HCT116 (cell line): Measurements from ENCODE around the gene ORC3. TPM values are rescaled to one million over a fixed set of nuclear protein-coding genes. Genes with fewer than 3 reads are reported as not detected.

Source experiments
- ATAC-seq: fragments of 200-7000 bp; cut with Tn5 transposase; 2 replicates; pipeline ENCODE4 v1.9.1; 2020; ENCODE audit warnings: mild to moderate bottlenecking, moderate library complexity
- BruUV-seq: library from RNA; stranded (reverse); fragments of 400-500 nt; replicated peaks from 2 replicates; lab custom pipeline; 2021; lab: Mats Ljungman, UMichigan
- CTCF ChIA-PET: fragments of 300-600 bp; sonication (Branson Sonifier 250); formaldehyde crosslinking; loops from one replicate; lab custom pipeline; 2021; ENCODE audit warnings: antibody characterized with exemption; lab: Charles Lee
- POLR2A ChIA-PET: fragments of 300-600, 350-600 bp; sonication (Branson Sonifier 250); formaldehyde crosslinking; loops from one replicate; lab custom pipeline; 2021; ENCODE audit warnings: antibody characterized with exemption; lab: Charles Lee
- RAD21 ChIA-PET, 2 experiments: fragments of 300-600 bp; sonication (Branson Sonifier 250); formaldehyde crosslinking; loops; one replicate each; lab custom pipeline; 2023; ENCODE audit warnings: low total read pairs in 2 of 2; ENCODE audit not compliant: uncharacterized antibody in 2 of 2, unreplicated experiment in 2 of 2, low non-redundant PET in 1 of 2; lab: Charles Lee
- DNase-seq: peaks from one replicate; pipeline ENCODE4 v3.0.0-alpha.2; 2010; ENCODE audit warnings: low read depth, low spot score
- H2AFZ ChIP-seq: fragments of 200-600 bp; shearing (Covaris generic), sonication (generic); 2 replicates; pipeline ENCODE4 v1.6.1; 2017; ENCODE audit warnings: low read depth, mixed run types, mixed read lengths, antibody characterized with exemption, low read length; ENCODE audit not compliant: poor library complexity, severe bottlenecking
- H3K27ac ChIP-seq: 2 replicates; pipeline ENCODE4 v1.5.1; 2012; ENCODE audit warnings: low read depth, low read length
- H3K27me3 ChIP-seq: fragments of 200-600 bp; sonication (generic); 2 replicates; pipeline ENCODE4 v1.6.1; 2016; ENCODE audit warnings: mixed run types, low read length, mixed read lengths; ENCODE audit not compliant: insufficient read depth
- H3K36me3 ChIP-seq, 2 experiments: fragments of 200-500 bp in 1 of 2; fragments of 200-600 bp in 1 of 2; sonication (Bioruptor generic) in 1 of 2; sonication (generic) in 1 of 2; 2 replicates each; pipeline versions ENCODE4 v1.5.1 to v1.6.1; 2014 to 2016; ENCODE audit warnings: low read length in 2 of 2, inconsistent platforms in 1 of 2, mixed read lengths in 1 of 2, mixed run types in 1 of 2; ENCODE audit not compliant: insufficient read depth in 2 of 2, control insufficient read depth in 1 of 2
- H3K4me1 ChIP-seq, 2 experiments: fragments of 200-600 bp in 1 of 2; sonication (generic) in 1 of 2; 2 replicates each; pipeline versions ENCODE4 v1.5.1 to v1.6.1; 2012 to 2017; ENCODE audit warnings: low read length in 2 of 2, inconsistent platforms in 1 of 2, mild to moderate bottlenecking in 1 of 2, mixed read lengths in 1 of 2, mixed run types in 1 of 2, moderate library complexity in 1 of 2; ENCODE audit not compliant: insufficient read depth in 2 of 2, control insufficient read depth in 1 of 2
- H3K4me2 ChIP-seq: fragments of 200-600 bp; sonication (generic); 2 replicates; pipeline ENCODE4 v1.6.1; 2017; ENCODE audit warnings: mixed run types, low read length, mixed read lengths
- H3K4me3 ChIP-seq, 2 experiments: fragments of 200-600 bp in 1 of 2; sonication (generic) in 1 of 2; replicated peaks in 1 of 2; 2 replicates each; pipeline ENCODE4 v1.5.1; 2011 to 2016; ENCODE audit warnings: low read length in 2 of 2, control low read depth in 1 of 2, low read depth in 1 of 2, mild to moderate bottlenecking in 1 of 2, mixed read lengths in 1 of 2, mixed run types in 1 of 2
- H3K79me2 ChIP-seq: fragments of 200-600 bp; sonication (generic); 2 replicates; pipeline ENCODE4 v1.6.1; 2017; ENCODE audit warnings: mild to moderate bottlenecking, mixed run types, low read length, moderate library complexity, mixed read lengths; ENCODE audit not compliant: insufficient read depth
- H3K9ac ChIP-seq: fragments of 200-600 bp; sonication (generic); 2 replicates; pipeline ENCODE4 v1.6.1; 2016; ENCODE audit warnings: low read length, mixed read lengths
- H3K9me2 ChIP-seq: fragments of 200-600 bp; sonication (generic), shearing (Covaris generic); 2 replicates; pipeline ENCODE4 v1.6.1; 2017; ENCODE audit warnings: mixed run types, mild to moderate bottlenecking, moderate library complexity; ENCODE audit not compliant: insufficient read depth
- H3K9me3 ChIP-seq, 2 experiments: fragments of 200-500 bp in 1 of 2; fragments of 200-600 bp in 1 of 2; sonication (Bioruptor generic) in 1 of 2; sonication (generic) in 1 of 2; 2 replicates each; pipeline ENCODE4 v1.6.1; 2014 to 2017; ENCODE audit warnings: low read length in 2 of 2, mixed read lengths in 2 of 2, inconsistent platforms in 1 of 2, low read depth in 1 of 2, mild to moderate bottlenecking in 1 of 2, mixed run types in 1 of 2, moderate library complexity in 1 of 2; ENCODE audit not compliant: control insufficient read depth in 1 of 2, insufficient read depth in 1 of 2
- H4K20me1 ChIP-seq: fragments of 200-600 bp; sonication (generic), shearing (Covaris generic); 2 replicates; pipeline ENCODE4 v1.6.1; 2017; ENCODE audit warnings: mixed run types, mild to moderate bottlenecking, moderate library complexity; ENCODE audit not compliant: insufficient read depth
- EZH2phosphoT487 ChIP-seq: fragments of 200-600 bp; IDR thresholded peaks from 2 replicates; pipeline ENCODE4 v1.6.1; 2018; ENCODE audit warnings: antibody characterized with exemption, borderline replicate concordance
- intact Hi-C: fragments of 100-400 bp; cut with micrococcal nuclease; formaldehyde crosslinking; loops from 2 replicates; pipeline ENCODE4 v1.10.0; 2022
- total RNA-seq: library from RNA; stranded (reverse); gene quantifications from one replicate; pipeline ENCODE4 v1.2.1, GENCODE V29; 2021; ENCODE audit not compliant: unreplicated experiment
- TF ChIP-seq, protein P1 (sequence below): IDR thresholded peaks from 2 replicates; pipeline ENCODE4 v1.6.1; 2012; ENCODE audit warnings: low read depth
- TF ChIP-seq, protein P2 (sequence below), 3 experiments: fragments of 200-600 bp in 1 of 3; sonication (generic) in 1 of 3; IDR thresholded peaks in 2 of 3; conservative IDR thresholded peaks in 1 of 3; 2 replicates each; pipeline ENCODE4 v1.5.1; 2012 to 2017; ENCODE audit warnings: low read depth in 2 of 3, low read length in 2 of 3, antibody characterized with exemption in 1 of 3, borderline replicate concordance in 1 of 3, control low read depth in 1 of 3, mild to moderate bottlenecking in 1 of 3, mixed read lengths in 1 of 3, mixed run types in 1 of 3, moderate library complexity in 1 of 3; ENCODE audit not compliant: insufficient read depth in 1 of 3

ORC3 gene
- total RNA-seq, 1 experiment from 2014 or later: 34.2 TPM

DNA sequence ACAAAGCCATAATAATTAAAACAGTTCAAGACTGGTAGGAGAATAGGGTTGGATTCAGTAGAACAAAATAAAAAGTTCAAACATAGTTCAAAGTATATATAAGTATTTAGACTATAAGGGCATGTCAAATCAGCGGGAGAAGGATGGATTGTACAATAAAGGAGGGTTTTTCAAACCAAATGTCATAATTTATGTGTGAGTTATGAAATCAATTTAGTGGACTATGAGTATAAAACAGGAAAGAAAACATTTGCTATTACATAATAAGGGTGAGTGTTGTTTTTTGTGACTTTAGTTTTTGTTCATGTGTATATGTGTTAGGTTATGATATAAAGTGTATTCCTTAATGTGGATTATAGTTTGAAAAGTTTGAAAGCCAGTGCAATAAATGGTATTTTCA lies 10.6 kb downstream of the ORC3 start:
- no peak overlapping the region for H3K4me3 ChIP-seq
- POLR2A ChIA-PET: no interaction called here
- intact Hi-C loops: no loop called here

More for the DNA sequence above, 10.6 kb downstream of the ORC3 start:
- DNase-seq (no peak), ATAC-seq (no peak)
- Histone ChIP-seq H3K27me3 (no peaks in the 10 kb centered on the region), H3K9ac (no peak overlapping the region), H2AFZ (no peak overlapping the region), H3K36me3 (peaks cover 0 to 4% of the 10 kb centered on the region in 2 experiments; a peak in 2 of 4 replicates), H3K79me2 (no peaks in the 10 kb centered on the region), H3K9me3 (no peaks in the 10 kb centered on the region), H4K20me1 (0 out of 2 replicates have a peak, but pooled peaks cover 4% of the 10 kb centered on the region), H3K4me1 (no peaks in the 10 kb centered on the region), H3K4me2 (no peak overlapping the region), H3K27ac (no peak overlapping the region), H3K9me2 (no peaks in the 10 kb centered on the region)
- no peak for TF ChIP-seq EZH2phosphoT487
- TF ChIP-seq, protein P1, sequence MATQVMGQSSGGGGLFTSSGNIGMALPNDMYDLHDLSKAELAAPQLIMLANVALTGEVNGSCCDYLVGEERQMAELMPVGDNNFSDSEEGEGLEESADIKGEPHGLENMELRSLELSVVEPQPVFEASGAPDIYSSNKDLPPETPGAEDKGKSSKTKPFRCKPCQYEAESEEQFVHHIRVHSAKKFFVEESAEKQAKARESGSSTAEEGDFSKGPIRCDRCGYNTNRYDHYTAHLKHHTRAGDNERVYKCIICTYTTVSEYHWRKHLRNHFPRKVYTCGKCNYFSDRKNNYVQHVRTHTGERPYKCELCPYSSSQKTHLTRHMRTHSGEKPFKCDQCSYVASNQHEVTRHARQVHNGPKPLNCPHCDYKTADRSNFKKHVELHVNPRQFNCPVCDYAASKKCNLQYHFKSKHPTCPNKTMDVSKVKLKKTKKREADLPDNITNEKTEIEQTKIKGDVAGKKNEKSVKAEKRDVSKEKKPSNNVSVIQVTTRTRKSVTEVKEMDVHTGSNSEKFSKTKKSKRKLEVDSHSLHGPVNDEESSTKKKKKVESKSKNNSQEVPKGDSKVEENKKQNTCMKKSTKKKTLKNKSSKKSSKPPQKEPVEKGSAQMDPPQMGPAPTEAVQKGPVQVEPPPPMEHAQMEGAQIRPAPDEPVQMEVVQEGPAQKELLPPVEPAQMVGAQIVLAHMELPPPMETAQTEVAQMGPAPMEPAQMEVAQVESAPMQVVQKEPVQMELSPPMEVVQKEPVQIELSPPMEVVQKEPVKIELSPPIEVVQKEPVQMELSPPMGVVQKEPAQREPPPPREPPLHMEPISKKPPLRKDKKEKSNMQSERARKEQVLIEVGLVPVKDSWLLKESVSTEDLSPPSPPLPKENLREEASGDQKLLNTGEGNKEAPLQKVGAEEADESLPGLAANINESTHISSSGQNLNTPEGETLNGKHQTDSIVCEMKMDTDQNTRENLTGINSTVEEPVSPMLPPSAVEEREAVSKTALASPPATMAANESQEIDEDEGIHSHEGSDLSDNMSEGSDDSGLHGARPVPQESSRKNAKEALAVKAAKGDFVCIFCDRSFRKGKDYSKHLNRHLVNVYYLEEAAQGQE: no peak
- TF ChIP-seq, protein P2, sequence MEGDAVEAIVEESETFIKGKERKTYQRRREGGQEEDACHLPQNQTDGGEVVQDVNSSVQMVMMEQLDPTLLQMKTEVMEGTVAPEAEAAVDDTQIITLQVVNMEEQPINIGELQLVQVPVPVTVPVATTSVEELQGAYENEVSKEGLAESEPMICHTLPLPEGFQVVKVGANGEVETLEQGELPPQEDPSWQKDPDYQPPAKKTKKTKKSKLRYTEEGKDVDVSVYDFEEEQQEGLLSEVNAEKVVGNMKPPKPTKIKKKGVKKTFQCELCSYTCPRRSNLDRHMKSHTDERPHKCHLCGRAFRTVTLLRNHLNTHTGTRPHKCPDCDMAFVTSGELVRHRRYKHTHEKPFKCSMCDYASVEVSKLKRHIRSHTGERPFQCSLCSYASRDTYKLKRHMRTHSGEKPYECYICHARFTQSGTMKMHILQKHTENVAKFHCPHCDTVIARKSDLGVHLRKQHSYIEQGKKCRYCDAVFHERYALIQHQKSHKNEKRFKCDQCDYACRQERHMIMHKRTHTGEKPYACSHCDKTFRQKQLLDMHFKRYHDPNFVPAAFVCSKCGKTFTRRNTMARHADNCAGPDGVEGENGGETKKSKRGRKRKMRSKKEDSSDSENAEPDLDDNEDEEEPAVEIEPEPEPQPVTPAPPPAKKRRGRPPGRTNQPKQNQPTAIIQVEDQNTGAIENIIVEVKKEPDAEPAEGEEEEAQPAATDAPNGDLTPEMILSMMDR (IDR thresholded peaks at IDR 0.05 in 2 of 3, conservative IDR thresholded peaks at IDR 0.05 in 1 of 3; ENCODE audit: borderline replicate concordance in 1 of 3, insufficient read depth in 1 of 3, low read depth in 2 of 3, low read length in 2 of 3): no peak
- ChIA-PET RAD21 (no interaction called here), CTCF (no interaction called here)
- BruUV-seq: TSS peak; percentile 13
